ENCODE data around the gene DTNB.

DTNB gene

GRCh38 chr2:25339211-25339674 lies 334.1 kb downstream of the DTNB start:
- H3K27me3 Mint-ChIP-seq: no peaks in the 10 kb centered on the region
- no peak for DNase-seq
- peak overlapping the region; percentile 59 for H3K27ac Mint-ChIP-seq
- peaks cover 63% of the 10 kb centered on the region for H3K4me1 Mint-ChIP-seq (ENCODE audit: low read depth)
- peaks cover 23% of the 10 kb centered on the region for H3K36me3 Mint-ChIP-seq (ENCODE audit: low read depth)
- H3K9me3 Mint-ChIP-seq: no peaks in the 10 kb centered on the region
- H3K4me3 Mint-ChIP-seq: peak overlapping the region; percentile 73

- no peaks in the 10 kb centered on the region for H3K9me3 Mint-ChIP-seq
- H3K36me3 Mint-ChIP-seq (ENCODE audit: low read depth): peaks cover 23% of the 10 kb centered on the region
- H3K4me3 Mint-ChIP-seq: no peak overlapping the region
- peaks cover 67% of the 10 kb centered on the region for H3K4me1 Mint-ChIP-seq (ENCODE audit: low read depth)
- peak overlapping the region; percentile 88 for H3K27ac Mint-ChIP-seq
- no peaks in the 10 kb centered on the region for H3K27me3 Mint-ChIP-seq
- no peak for DNase-seq
These were observed 335.0 kb downstream of the DTNB start for GRCh38 chr2:25338401-25338800.

- peak overlapping the region; percentile 88 for H3K27ac Mint-ChIP-seq
- H3K4me1 Mint-ChIP-seq (ENCODE audit: low read depth): peaks cover 68% of the 10 kb centered on the region
- no peak for DNase-seq
- H3K36me3 Mint-ChIP-seq (ENCODE audit: low read depth): peaks cover 25% of the 10 kb centered on the region
- H3K4me3 Mint-ChIP-seq: peak overlapping the region; percentile 30
- H3K27me3 Mint-ChIP-seq: no peaks in the 10 kb centered on the region
- no peaks in the 10 kb centered on the region for H3K9me3 Mint-ChIP-seq
These were observed 335.5 kb downstream of the DTNB start for GRCh38 chr2:25337891-25338290.

GRCh38 chr2:25337276-25337675 lies 336.1 kb downstream of the DTNB start:
- no peak for DNase-seq
- Mint-ChIP-seq H3K4me1 (ENCODE audit: low read depth) (peaks cover 71% of the 10 kb centered on the region), H3K36me3 (ENCODE audit: low read depth) (peaks cover 28% of the 10 kb centered on the region), H3K27ac (peak overlapping the region; percentile 88), H3K4me3 (peak overlapping the region; percentile 30), H3K27me3 (no peaks in the 10 kb centered on the region), H3K9me3 (no peaks in the 10 kb centered on the region)

- Mint-ChIP-seq H3K27ac (peak overlapping the region; percentile 88), H3K36me3 (ENCODE audit: low read depth) (peaks cover 34% of the 10 kb centered on the region), H3K4me1 (ENCODE audit: low read depth) (peaks cover 80% of the 10 kb centered on the region), H3K4me3 (no peak overlapping the region), H3K9me3 (no peaks in the 10 kb centered on the region), H3K27me3 (no peaks in the 10 kb centered on the region)
- no peak for DNase-seq
These were observed 337.0 kb downstream of the DTNB start for GRCh38 chr2:25336383-25336841.

GRCh38 chr2:25335971-25336370 lies 337.4 kb downstream of the DTNB start:
- H3K27ac Mint-ChIP-seq: peak overlapping the region; percentile 88
- H3K36me3 Mint-ChIP-seq (ENCODE audit: low read depth): peaks cover 39% of the 10 kb centered on the region
- H3K4me3 Mint-ChIP-seq: no peak overlapping the region

GRCh38 chr2:25335204-25335603 lies 338.2 kb downstream of the DTNB start:
- peak overlapping the region; percentile 54 for H3K27ac Mint-ChIP-seq
- H3K4me1 Mint-ChIP-seq (ENCODE audit: low read depth): peaks cover 92% of the 10 kb centered on the region

More at GRCh38 chr2:25335971-25336370, 337.4 kb downstream of the DTNB start:
- H3K9me3 Mint-ChIP-seq: no peaks in the 10 kb centered on the region
- no peak for DNase-seq
- no peaks in the 10 kb centered on the region for H3K27me3 Mint-ChIP-seq
- peaks cover 85% of the 10 kb centered on the region for H3K4me1 Mint-ChIP-seq (ENCODE audit: low read depth)

GRCh38 chr2:25334482-25334881 lies 338.9 kb downstream of the DTNB start:
- Mint-ChIP-seq H3K36me3 (ENCODE audit: low read depth) (peaks cover 47% of the 10 kb centered on the region), H3K9me3 (no peaks in the 10 kb centered on the region), H3K27ac (peak overlapping the region; percentile 54), H3K4me3 (peak overlapping the region; percentile 26), H3K4me1 (ENCODE audit: low read depth) (peaks cover 95% of the 10 kb centered on the region), H3K27me3 (no peaks in the 10 kb centered on the region)
- DNase-seq: no peak

More at GRCh38 chr2:25335204-25335603, 338.2 kb downstream of the DTNB start:
- no peaks in the 10 kb centered on the region for H3K9me3 Mint-ChIP-seq
- no peak overlapping the region for H3K4me3 Mint-ChIP-seq
- H3K27me3 Mint-ChIP-seq: no peaks in the 10 kb centered on the region
- peaks cover 42% of the 10 kb centered on the region for H3K36me3 Mint-ChIP-seq (ENCODE audit: low read depth)
- DNase-seq: no peak

- Mint-ChIP-seq H3K4me3 (no peak overlapping the region), H3K4me1 (ENCODE audit: low read depth) (peaks cover 90% of the 10 kb centered on the region), H3K36me3 (ENCODE audit: low read depth) (peaks cover 42% of the 10 kb centered on the region), H3K27ac (peak overlapping the region; percentile 57), H3K27me3 (no peaks in the 10 kb centered on the region), H3K9me3 (no peaks in the 10 kb centered on the region)
- no peak for DNase-seq
These were observed 339.4 kb downstream of the DTNB start for GRCh38 chr2:25333981-25334380.

GRCh38 chr2:25332571-25332970 lies 340.8 kb downstream of the DTNB start:
- H3K4me1 Mint-ChIP-seq (ENCODE audit: low read depth): peaks cover 76% of the 10 kb centered on the region
- H3K4me3 Mint-ChIP-seq: no peak overlapping the region
- H3K27ac Mint-ChIP-seq: peak overlapping the region; percentile 89
- H3K9me3 Mint-ChIP-seq: peaks cover 4% of the 10 kb centered on the region
- no peaks in the 10 kb centered on the region for H3K27me3 Mint-ChIP-seq
- DNase-seq: no peak
- H3K36me3 Mint-ChIP-seq (ENCODE audit: low read depth): peaks cover 43% of the 10 kb centered on the region

GRCh38 chr2:25331686-25332365 lies 341.6 kb downstream of the DTNB start:
- H3K27me3 Mint-ChIP-seq: no peaks in the 10 kb centered on the region
- peak overlapping the region; percentile 89 for H3K27ac Mint-ChIP-seq
- peaks cover 44% of the 10 kb centered on the region for H3K36me3 Mint-ChIP-seq (ENCODE audit: low read depth)
- H3K9me3 Mint-ChIP-seq: peaks cover 10% of the 10 kb centered on the region
- peak; percentile 74 for DNase-seq
- H3K4me1 Mint-ChIP-seq (ENCODE audit: low read depth): peaks cover 69% of the 10 kb centered on the region
- H3K4me3 Mint-ChIP-seq: peak overlapping the region; percentile 23

- H3K36me3 Mint-ChIP-seq (ENCODE audit: low read depth): peaks cover 51% of the 10 kb centered on the region
- DNase-seq: no peak
- peaks cover 64% of the 10 kb centered on the region for H3K4me1 Mint-ChIP-seq (ENCODE audit: low read depth)
- no peaks in the 10 kb centered on the region for H3K27me3 Mint-ChIP-seq
- H3K9me3 Mint-ChIP-seq: peaks cover 15% of the 10 kb centered on the region
- H3K27ac Mint-ChIP-seq: peak overlapping the region; percentile 89
- no peak overlapping the region for H3K4me3 Mint-ChIP-seq
These were observed 342.4 kb downstream of the DTNB start for GRCh38 chr2:25330937-25331336.

GRCh38 chr2:25330273-25330672 lies 343.1 kb downstream of the DTNB start:
- Mint-ChIP-seq H3K27me3 (no peaks in the 10 kb centered on the region), H3K9me3 (peaks cover 15% of the 10 kb centered on the region), H3K36me3 (ENCODE audit: low read depth) (peaks cover 57% of the 10 kb centered on the region), H3K4me3 (no peak overlapping the region), H3K4me1 (ENCODE audit: low read depth) (peaks cover 63% of the 10 kb centered on the region), H3K27ac (no peak overlapping the region)
- DNase-seq: no peak

GRCh38 chr2:25328152-25329085 lies 345.0 kb downstream of the DTNB start:
- H3K4me1 Mint-ChIP-seq (ENCODE audit: low read depth): peaks cover 65% of the 10 kb centered on the region

More at GRCh38 chr2:25328152-25329085, 345.0 kb downstream of the DTNB start:
- Mint-ChIP-seq H3K27me3 (no peaks in the 10 kb centered on the region), H3K4me3 (no peak overlapping the region), H3K27ac (peak overlapping the region; percentile 50), H3K9me3 (peaks cover 15% of the 10 kb centered on the region), H3K36me3 (ENCODE audit: low read depth) (peaks cover 57% of the 10 kb centered on the region)
- no peak for DNase-seq
